Measurements from ENCODE around the gene SYS1.

The SYS1 gene

DNA sequence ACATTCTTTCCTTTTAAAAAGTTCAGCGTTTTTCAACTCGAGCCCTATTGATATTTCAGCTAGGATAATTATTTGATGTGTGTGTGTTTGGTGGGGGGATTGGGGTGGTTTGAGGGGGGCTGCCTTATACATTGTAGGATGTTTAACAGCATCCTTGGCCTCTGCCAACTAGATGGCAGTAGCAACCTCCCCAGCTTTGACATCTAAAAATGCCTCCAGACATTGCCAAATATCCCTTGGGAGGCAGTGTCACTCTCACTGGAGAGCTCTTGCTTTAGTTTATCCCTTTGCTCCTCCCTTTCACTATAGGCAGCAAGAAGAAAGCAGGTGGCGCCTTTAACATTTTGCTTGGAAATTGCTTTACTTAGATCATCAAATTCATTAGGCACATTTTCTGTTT is 29.8 kb downstream of the SYS1 start:
- DNase-seq, result no peak

DNA sequence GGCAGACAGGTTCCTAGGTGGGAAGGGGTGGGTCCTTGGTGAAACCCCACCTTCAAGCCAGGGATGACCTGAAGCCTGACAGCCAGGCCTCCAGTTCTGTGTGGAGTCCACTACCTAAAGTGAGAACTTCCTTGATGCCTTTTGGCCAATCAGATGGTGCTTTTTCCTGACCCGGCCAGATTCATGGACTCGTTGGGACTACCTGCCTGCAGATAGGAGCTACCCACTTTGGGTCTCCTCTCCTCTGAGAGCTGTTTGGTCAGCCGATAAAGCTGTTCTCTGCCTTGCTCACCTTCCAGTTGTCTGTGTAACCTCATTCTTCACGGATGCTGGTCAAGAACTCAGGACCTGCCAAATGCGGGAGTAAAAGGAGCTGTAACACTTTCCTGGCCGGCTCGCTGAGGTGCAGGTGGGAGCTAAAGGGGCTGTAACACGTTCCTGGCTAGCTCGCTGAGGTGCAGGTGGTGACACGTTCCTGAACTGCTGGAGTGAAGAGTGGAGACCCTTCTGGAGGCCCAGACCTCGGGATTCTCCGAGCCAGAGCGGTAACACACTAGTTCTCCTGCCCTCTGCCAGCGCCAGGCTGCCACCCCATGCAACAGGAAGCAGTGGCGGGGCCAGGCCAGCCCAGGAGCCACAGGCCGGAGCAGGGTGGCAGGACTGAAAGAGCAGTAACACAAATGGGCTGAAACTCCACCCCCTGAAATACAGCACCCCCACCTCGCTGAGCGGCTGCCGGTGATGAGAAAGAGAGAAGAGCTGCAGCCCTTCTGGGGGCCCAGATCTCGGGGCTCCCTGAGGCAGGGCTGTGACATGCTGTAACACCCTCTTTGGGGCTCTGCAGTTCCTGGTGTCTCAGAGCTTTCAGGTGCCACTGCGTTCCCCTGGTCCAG is 31.5 kb downstream of the SYS1 start:
- DNase-seq, result no peak

DNA sequence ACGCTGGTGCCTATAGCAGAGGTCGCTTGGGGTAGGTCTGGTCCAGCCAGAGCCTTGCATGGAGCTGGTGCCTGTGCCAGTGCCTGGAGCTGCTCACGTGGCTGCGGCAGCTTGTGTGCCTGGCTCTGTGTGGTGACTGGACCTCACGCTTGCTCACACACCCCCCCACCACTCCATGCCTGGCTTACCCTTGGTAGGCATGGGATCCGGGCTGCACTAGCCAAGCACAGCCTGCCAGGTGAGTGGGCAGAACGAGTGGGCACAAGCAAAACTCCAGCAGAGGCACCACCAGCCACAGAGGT is 32.1 kb downstream of the SYS1 start:
- DNase-seq, result no peak

GRCh38 chr20:45399018-45399417 is 36.1 kb downstream of the SYS1 start:
- no peak for DNase-seq

GRCh38 chr20:45400346-45401031 is 37.5 kb downstream of the SYS1 start:
- no peak for DNase-seq

DNA sequence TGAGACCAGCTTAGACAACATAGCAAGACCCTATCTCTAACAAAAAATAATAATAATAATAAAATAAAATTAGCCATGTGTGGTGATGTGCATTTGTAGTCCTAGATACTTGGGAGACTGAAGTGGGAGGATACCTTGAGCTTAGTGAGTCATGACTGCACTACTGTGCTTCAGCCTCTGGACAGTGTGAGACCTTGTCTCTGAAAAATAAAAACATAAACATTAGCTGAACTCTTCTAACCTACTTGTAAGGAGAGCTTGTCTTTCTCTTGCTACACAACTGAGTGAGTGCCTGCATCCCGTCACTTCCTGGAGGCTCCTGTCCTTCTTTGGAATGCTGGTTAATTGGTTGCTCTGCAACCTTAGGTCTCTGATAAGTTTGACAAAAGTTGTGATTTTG is 40.0 kb downstream of the SYS1 start:
- DNase-seq, result no peak

DNA sequence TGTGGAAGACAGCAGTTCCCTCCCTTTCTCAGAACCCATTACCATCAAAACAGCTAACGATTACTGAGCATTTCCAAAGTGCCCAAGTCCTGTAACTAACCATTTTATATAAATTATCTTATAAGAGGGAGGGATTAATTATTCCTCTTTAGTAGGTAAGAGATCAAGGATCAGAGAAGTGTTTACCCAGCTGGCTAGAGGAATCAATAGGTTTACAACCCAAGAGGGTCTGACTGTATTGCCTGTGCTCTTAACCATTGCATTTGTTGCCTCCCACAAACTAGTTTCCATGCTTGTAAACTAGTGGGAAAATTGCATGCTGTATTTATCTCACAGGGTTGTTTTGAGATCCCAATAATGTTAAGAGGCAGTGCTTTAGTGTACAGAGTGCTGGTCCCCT is 41.5 kb downstream of the SYS1 start:
- no peak for DNase-seq

- DNase-seq, result no peak
Observed at GRCh38 chr20:45405571-45406259, 42.8 kb downstream of the SYS1 start.

- DNase-seq, result peak; percentile 31
Observed at GRCh38 chr20:45406260-45407066, 43.5 kb downstream of the SYS1 start.

GRCh38 chr20:45407067-45407745 is 44.2 kb downstream of the SYS1 start:
- no peak for DNase-seq

GRCh38 chr20:45407783-45408645 is 45.1 kb downstream of the SYS1 start, which contains the start of gene DBNDD2:
TSS of gene DBNDD2 (plus strand) at chr20:45408289. CDS start at chr20:45408468, 179 bp downstream.
- DNase-seq, result peak; percentile 9

DNA sequence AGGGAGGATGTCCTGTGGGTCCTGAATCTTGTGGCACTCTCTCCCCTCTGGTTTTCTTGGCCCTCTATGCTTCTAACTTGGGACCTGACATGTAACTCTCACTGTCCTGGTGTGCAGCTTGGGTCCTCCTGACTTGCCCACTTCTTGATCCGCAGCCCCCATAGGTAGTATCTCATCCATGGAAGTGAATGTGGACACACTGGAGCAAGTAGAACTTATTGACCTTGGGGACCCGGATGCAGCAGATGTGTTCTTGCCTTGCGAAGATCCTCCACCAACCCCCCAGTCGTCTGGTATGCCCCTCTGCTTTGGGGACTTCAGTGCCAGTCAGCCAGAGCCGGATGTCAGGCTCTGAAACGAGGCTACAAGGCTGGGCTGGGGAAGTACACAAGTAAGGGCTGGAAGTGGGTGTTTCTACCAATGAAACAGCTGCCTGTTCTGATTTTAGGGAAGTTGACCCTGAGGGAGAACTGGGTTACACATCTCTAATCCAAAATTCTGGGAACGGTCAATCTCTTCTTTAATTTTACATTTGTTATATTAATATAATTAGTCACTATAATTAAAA is 45.8 kb downstream of the SYS1 start:
- DNase-seq, result no peak

DNA sequence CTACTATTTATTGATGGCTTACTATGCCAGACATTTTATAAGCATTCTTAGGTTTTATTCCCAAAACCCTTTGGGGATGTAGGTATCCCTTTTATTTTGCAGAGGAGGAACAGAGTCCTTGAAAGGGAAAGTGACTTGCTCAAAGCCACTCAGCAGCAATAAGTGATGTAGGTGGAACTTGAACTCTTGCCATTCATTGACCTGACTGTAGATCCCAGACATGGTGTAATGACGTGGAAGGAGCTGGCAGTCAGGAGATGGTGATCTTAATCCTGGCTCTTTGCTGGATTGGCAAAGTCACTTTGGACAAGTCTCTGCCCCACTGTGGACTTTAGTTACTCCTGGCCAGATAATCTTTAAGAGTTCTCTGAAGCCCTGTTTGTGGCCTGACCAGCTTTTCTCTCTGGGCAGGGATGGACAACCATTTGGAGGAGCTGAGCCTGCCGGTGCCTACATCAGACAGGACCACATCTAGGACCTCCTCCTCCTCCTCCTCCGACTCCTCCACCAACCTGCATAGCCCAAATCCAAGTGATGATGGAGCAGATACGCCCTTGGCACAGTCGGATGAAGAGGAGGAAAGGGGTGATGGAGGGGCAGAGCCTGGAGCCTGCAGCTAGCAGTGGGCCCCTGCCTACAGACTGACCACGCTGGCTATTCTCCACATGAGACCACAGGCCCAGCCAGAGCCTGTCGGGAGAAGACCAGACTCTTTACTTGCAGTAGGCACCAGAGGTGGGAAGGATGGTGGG is 46.7 kb downstream of the SYS1 start:
- no peak for DNase-seq

DNA sequence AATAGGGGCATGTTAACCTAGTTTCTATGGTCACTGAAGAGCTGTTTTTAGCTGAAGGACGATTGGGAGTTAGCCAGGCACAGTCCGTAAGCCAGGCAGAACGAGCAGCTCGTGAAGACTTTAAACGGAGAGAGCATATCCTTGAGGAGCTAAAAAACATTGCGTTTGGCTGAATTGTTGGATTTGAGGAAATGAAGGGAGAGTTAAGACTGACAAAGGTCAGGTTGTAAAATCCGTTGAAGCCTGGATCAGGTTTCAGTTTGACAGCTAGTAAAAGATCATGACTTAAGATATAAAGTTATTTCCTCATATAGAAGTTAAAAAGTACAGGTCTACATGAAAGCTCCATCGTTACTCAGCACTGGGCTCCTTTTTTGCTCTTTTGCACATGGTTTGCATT is 47.9 kb downstream of the SYS1 start:
- DNase-seq, result no peak

DNA sequence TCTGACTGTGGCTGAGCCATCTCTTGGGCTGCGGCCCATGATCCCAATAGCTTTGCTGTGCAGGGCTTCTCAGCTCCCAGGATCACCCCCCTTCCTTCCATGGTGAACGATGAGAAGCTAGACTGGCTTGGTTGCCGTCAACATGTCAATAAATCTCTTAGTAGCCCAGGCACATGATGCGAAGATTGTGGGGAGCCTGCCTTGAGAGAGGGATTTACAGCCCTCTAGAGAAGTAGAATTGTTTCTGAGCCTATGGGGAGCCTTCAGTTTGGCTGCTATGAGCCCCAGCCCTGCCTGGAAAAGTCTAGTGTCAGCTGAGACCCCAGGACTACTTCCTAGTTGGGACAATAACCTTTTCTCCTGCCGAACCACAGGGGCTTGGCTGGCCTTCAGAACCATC is 49.7 kb downstream of the SYS1 start:
- DNase-seq, result no peak

DNA sequence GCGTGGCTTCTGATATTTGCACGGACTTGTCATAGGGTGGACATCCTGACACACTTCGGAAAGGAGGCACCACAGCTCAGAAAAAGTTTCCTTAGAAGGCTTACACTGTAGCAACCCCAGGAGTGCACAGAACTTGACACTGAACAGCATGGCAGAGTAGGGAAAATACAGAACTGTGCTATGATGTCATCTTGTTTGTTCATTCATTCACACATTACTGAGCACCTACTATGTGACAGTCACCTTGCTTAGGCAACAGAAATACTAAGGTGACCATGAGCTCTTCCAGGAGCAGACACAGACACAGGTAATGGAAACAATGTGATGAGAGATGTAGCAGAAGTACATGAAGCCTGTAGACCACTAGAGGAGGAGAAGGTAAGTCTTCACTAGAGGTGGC is 50.5 kb downstream of the SYS1 start:
- no peak for DNase-seq

DNA sequence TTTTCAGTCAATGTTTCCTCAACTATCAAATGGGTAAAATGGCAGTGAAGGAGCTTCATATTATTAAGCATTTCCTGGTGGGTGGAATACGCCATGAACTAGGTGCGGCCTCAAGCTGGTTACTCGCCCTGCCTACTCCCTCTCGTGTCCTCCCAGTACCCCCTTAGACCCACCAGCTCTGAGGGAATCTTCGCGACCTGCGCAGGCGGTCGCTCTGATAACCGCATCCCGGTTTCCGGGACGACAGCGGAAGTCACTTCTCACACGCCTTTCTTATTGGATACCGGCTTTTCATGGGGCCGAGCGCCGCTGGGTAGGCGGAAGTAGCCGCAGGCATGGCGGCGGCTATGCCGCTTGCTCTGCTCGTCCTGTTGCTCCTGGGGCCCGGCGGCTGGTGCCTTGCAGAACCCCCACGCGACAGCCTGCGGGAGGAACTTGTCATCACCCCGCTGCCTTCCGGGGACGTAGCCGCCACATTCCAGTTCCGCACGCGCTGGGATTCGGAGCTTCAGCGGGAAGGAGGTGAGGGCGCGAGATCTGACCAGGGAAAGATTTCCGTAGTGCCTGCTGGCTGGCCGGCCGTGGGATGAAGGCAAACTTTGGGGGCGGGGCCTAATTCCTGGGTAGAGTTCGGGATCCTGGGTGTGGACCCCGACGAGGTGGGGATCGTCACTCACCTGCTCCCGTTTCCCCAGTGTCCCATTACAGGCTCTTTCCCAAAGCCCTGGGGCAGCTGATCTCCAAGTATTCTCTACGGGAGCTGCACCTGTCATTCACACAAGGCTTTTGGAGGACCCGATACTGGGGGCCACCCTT is 53.1 kb downstream of the SYS1 start, which contains the start of gene PIGT:
Gene PIGT (plus strand): TSS at position 320 of the 816 bp plus-strand sequence. CDS start 16 bp downstream, at position 336.
- DNase-seq, result peak; percentile 84

GRCh38 chr20:45416917-45417316 is 54.0 kb downstream of the SYS1 start:
- DNase-seq, result no peak
